ENCODE results near the gene NCKAP5.
"Not testable (repeated sequence)": the region's sequence is repeated elsewhere in the genome, so short reads cannot be mapped to it uniquely, and the experiment has no call there.

Gene NCKAP5

GRCh38 chr2:132733094-132733493 lies 835.2 kb downstream of the NCKAP5 start:
- DNase-seq (ENCODE audit: low spot score), result no peak
- FAIRE-seq, result no peak

GRCh38 chr2:132732694-132733093 lies 835.6 kb downstream of the NCKAP5 start:
- DNase-seq (ENCODE audit: low spot score), result no peak
- no peak for FAIRE-seq

- FAIRE-seq, result no peak
- no peak for DNase-seq (ENCODE audit: low spot score)
Observed at GRCh38 chr2:132731441-132731840, 836.8 kb downstream of the NCKAP5 start.

GRCh38 chr2:132730611-132731010 lies 837.7 kb downstream of the NCKAP5 start:
- FAIRE-seq (no peak), DNase-seq (ENCODE audit: low spot score) (no peak)

GRCh38 chr2:132729522-132729921 lies 838.7 kb downstream of the NCKAP5 start:
- DNase-seq (ENCODE audit: low spot score) (no peak), FAIRE-seq (no peak)

GRCh38 chr2:132726155-132726554 lies 842.1 kb downstream of the NCKAP5 start:
- no peak for DNase-seq (ENCODE audit: low spot score)
- FAIRE-seq, result no peak

GRCh38 chr2:132725748-132726147 lies 842.5 kb downstream of the NCKAP5 start:
- no peak for FAIRE-seq
- no peak for DNase-seq (ENCODE audit: low spot score)

GRCh38 chr2:132725148-132725547 lies 843.1 kb downstream of the NCKAP5 start:
- FAIRE-seq, result no peak
- no peak for DNase-seq (ENCODE audit: low spot score)

- DNase-seq (ENCODE audit: low spot score), result no peak
- no peak for FAIRE-seq
Observed at GRCh38 chr2:132721938-132722337, 846.3 kb downstream of the NCKAP5 start.

GRCh38 chr2:132720393-132720792 lies 847.9 kb downstream of the NCKAP5 start:
- FAIRE-seq (no peak), DNase-seq (ENCODE audit: low spot score) (no peak)

- peak; percentile 55 for FAIRE-seq
- DNase-seq (ENCODE audit: low spot score), result no peak
Observed at GRCh38 chr2:132719480-132719879, 848.8 kb downstream of the NCKAP5 start.

- DNase-seq (ENCODE audit: low spot score) (no peak), FAIRE-seq (no peak)
Observed at GRCh38 chr2:132716954-132717353, 851.3 kb downstream of the NCKAP5 start.

- DNase-seq (ENCODE audit: low spot score) (peak; percentile 23), FAIRE-seq (no peak)
Observed at GRCh38 chr2:132715386-132716351, 852.6 kb downstream of the NCKAP5 start.

GRCh38 chr2:132703396-132703795 lies 864.9 kb downstream of the NCKAP5 start:
- DNase-seq (ENCODE audit: low spot score) (no peak), FAIRE-seq (no peak)

GRCh38 chr2:132701810-132702209 lies 866.5 kb downstream of the NCKAP5 start:
- no peak for FAIRE-seq

GRCh38 chr2:132699802-132700201 lies 868.5 kb downstream of the NCKAP5 start:
- DNase-seq (ENCODE audit: low spot score); FAIRE-seq: not testable (repeated sequence)

More at GRCh38 chr2:132701810-132702209, 866.5 kb downstream of the NCKAP5 start:
- DNase-seq (ENCODE audit: low spot score), result no peak

- DNase-seq (ENCODE audit: low spot score); FAIRE-seq: not testable (repeated sequence)
Observed at GRCh38 chr2:132698347-132698746, 869.9 kb downstream of the NCKAP5 start.

GRCh38 chr2:132697556-132698205 lies 870.6 kb downstream of the NCKAP5 start:
- FAIRE-seq, result no peak

GRCh38 chr2:132692816-132693215 lies 875.4 kb downstream of the NCKAP5 start:
- no peak for FAIRE-seq
- DNase-seq (ENCODE audit: low spot score), result no peak

More at GRCh38 chr2:132697556-132698205, 870.6 kb downstream of the NCKAP5 start:
- DNase-seq (ENCODE audit: low spot score), result no peak

GRCh38 chr2:132691556-132691955 lies 876.7 kb downstream of the NCKAP5 start:
- no peak for FAIRE-seq

GRCh38 chr2:132690664-132691303 lies 877.5 kb downstream of the NCKAP5 start:
- DNase-seq (ENCODE audit: low spot score) (no peak), FAIRE-seq (no peak)

More at GRCh38 chr2:132691556-132691955, 876.7 kb downstream of the NCKAP5 start:
- DNase-seq (ENCODE audit: low spot score), result no peak

- DNase-seq (ENCODE audit: low spot score) (no peak), FAIRE-seq (no peak)
Observed at GRCh38 chr2:132681766-132682165, 886.5 kb downstream of the NCKAP5 start.

Measured in urothelium cell line (cell line).